Measurements from ENCODE around the gene CELSR2.

Gene CELSR2

GRCh38 chr1:109261578-109261977, 12.2 kb downstream of the CELSR2 start:
- H3K4me1 ChIP-seq (ENCODE audit: insufficient read depth, poor library complexity, severe bottlenecking) = peaks cover 23% of the 10 kb centered on the region
- H3K4me3 ChIP-seq (ENCODE audit: severe bottlenecking) = no peak overlapping the region
- no peaks in the 10 kb centered on the region for H3K27me3 ChIP-seq (ENCODE audit: insufficient read depth, poor library complexity, severe bottlenecking)
- DNase-seq (ENCODE audit: low spot score) = no peak
- peaks cover 34% of the 10 kb centered on the region for H3K36me3 ChIP-seq (ENCODE audit: low read depth)
- H3K27ac ChIP-seq (ENCODE audit: poor library complexity, severe bottlenecking) = no peak overlapping the region
- no peak for ATAC-seq (ENCODE audit: low read depth)
- no peak for TF ChIP-seq CTCF (IDR thresholded peaks at IDR 0.05; ENCODE audit: poor library complexity, severe bottlenecking)
- no peaks in the 10 kb centered on the region for H3K9me3 ChIP-seq (ENCODE audit: severe bottlenecking)

GRCh38 chr1:109262231-109263055, 13.1 kb downstream of the CELSR2 start:
- ATAC-seq (ENCODE audit: low read depth) = no peak
- Histone ChIP-seq H3K9me3 (ENCODE audit: severe bottlenecking) (no peaks in the 10 kb centered on the region), H3K27me3 (ENCODE audit: insufficient read depth, poor library complexity, severe bottlenecking) (no peaks in the 10 kb centered on the region), H3K36me3 (ENCODE audit: low read depth) (peaks cover 36% of the 10 kb centered on the region), H3K4me3 (ENCODE audit: severe bottlenecking) (no peak overlapping the region), H3K4me1 (ENCODE audit: insufficient read depth, poor library complexity, severe bottlenecking) (peaks cover 19% of the 10 kb centered on the region), H3K27ac (ENCODE audit: poor library complexity, severe bottlenecking) (peak overlapping the region; percentile 73)
- TF ChIP-seq CTCF (IDR thresholded peaks at IDR 0.05; ENCODE audit: poor library complexity, severe bottlenecking) = no peak
- DNase-seq (ENCODE audit: low spot score) = no peak

GRCh38 chr1:109263234-109263596, 13.9 kb downstream of the CELSR2 start:
- TF ChIP-seq CTCF (IDR thresholded peaks at IDR 0.05; ENCODE audit: poor library complexity, severe bottlenecking) = no peak
- peaks cover 15% of the 10 kb centered on the region for H3K4me1 ChIP-seq (ENCODE audit: insufficient read depth, poor library complexity, severe bottlenecking)
- H3K27ac ChIP-seq (ENCODE audit: poor library complexity, severe bottlenecking) = peak overlapping the region; percentile 73
- H3K27me3 ChIP-seq (ENCODE audit: insufficient read depth, poor library complexity, severe bottlenecking) = no peaks in the 10 kb centered on the region
- H3K36me3 ChIP-seq (ENCODE audit: low read depth) = peaks cover 37% of the 10 kb centered on the region
- H3K4me3 ChIP-seq (ENCODE audit: severe bottlenecking) = no peak overlapping the region
- ATAC-seq (ENCODE audit: low read depth) (peak; percentile 91), DNase-seq (ENCODE audit: low spot score) (peak; percentile 97)
- no peaks in the 10 kb centered on the region for H3K9me3 ChIP-seq (ENCODE audit: severe bottlenecking)

- H3K4me3 ChIP-seq (ENCODE audit: severe bottlenecking) = no peak overlapping the region
- DNase-seq (ENCODE audit: low spot score) (peak; percentile 92), ATAC-seq (ENCODE audit: low read depth) (peak; percentile 79)
- H3K9me3 ChIP-seq (ENCODE audit: severe bottlenecking) = no peaks in the 10 kb centered on the region
- peak; percentile 97 for TF ChIP-seq CTCF (IDR thresholded peaks at IDR 0.05; ENCODE audit: poor library complexity, severe bottlenecking)
- H3K36me3 ChIP-seq (ENCODE audit: low read depth) = peaks cover 33% of the 10 kb centered on the region
- peak overlapping the region; percentile 73 for H3K27ac ChIP-seq (ENCODE audit: poor library complexity, severe bottlenecking)
- H3K27me3 ChIP-seq (ENCODE audit: insufficient read depth, poor library complexity, severe bottlenecking) = no peaks in the 10 kb centered on the region
- peaks cover 15% of the 10 kb centered on the region for H3K4me1 ChIP-seq (ENCODE audit: insufficient read depth, poor library complexity, severe bottlenecking)
Measured at GRCh38 chr1:109263597-109264378, 14.4 kb downstream of the CELSR2 start.
